ENCODE measurements around the gene TNFAIP1.

GRCh38 chr17:28370035-28370743, 34.6 kb downstream of the TNFAIP1 start, which contains the start of gene VTN:
- TF ChIP-seq CTCF (IDR thresholded peaks at IDR 0.05) (no peak), POLR2A (IDR thresholded peaks at IDR 0.05) (no peak)
